SU-DHL-6 (cell line): ENCODE measurements around the gene ROR1.

ENCODE experiments used
- H2AFZ ChIP-seq: fragments of 200-600 bp; sonication (generic); 2 replicates; pipeline ENCODE4 v1.6.1; 2014; ENCODE audit warnings: low read depth, mild to moderate bottlenecking, moderate library complexity, mixed read lengths, antibody characterized with exemption, low read length; ENCODE audit not compliant: severe bottlenecking
- H3F3A ChIP-seq: fragments of 200-600 bp; shearing (Covaris generic); 2 replicates; pipeline ENCODE4 v1.6.0; 2016; ENCODE audit warnings: antibody characterized with exemption, mild to moderate bottlenecking; ENCODE audit not compliant: insufficient read depth
- H3K27ac ChIP-seq: fragments of 200-600 bp; sonication (generic); 2 replicates; pipeline ENCODE4 v1.5.1; 2016; ENCODE audit warnings: low read depth, mild to moderate bottlenecking, low read length, moderate library complexity, mixed read lengths
- H3K27me3 ChIP-seq: fragments of 200-600 bp; sonication (generic), shearing (Covaris generic); 2 replicates; pipeline ENCODE4 v1.6.0; 2014; ENCODE audit warnings: mild to moderate bottlenecking, low read length
- H3K36me3 ChIP-seq: fragments of 200-600 bp; sonication (generic); 2 replicates; pipeline ENCODE4 v1.6.1; 2014; ENCODE audit warnings: mild to moderate bottlenecking, low read length, mixed read lengths
- H3K4me2 ChIP-seq: fragments of 300-600, 200-600 bp; shearing (Covaris generic), sonication (generic); 2 replicates; pipeline ENCODE4 v1.6.0; 2014; ENCODE audit warnings: low read length, low read depth, mild to moderate bottlenecking; ENCODE audit not compliant: poor library complexity, severe bottlenecking
- H3K4me3 ChIP-seq: fragments of 200-600 bp; sonication (generic); 2 replicates; pipeline ENCODE4 v1.5.1; 2014; ENCODE audit warnings: antibody characterized with exemption, low read length, mild to moderate bottlenecking, mixed read lengths; ENCODE audit not compliant: insufficient read depth, poor library complexity, severe bottlenecking
- H3K79me2 ChIP-seq: fragments of 200-600 bp; sonication (generic); 2 replicates; pipeline ENCODE4 v1.6.1; 2014; ENCODE audit warnings: mild to moderate bottlenecking, low read length, moderate library complexity; ENCODE audit not compliant: insufficient read depth
- H3K9ac ChIP-seq: fragments of 200-600 bp; sonication (generic); 2 replicates; pipeline ENCODE4 v1.7.0; 2014; ENCODE audit warnings: mild to moderate bottlenecking, low read length
- H3K9me2 ChIP-seq: fragments of 200-600 bp; sonication (generic); replicated peaks from 2 replicates; pipeline ENCODE4 v1.6.1; 2014; ENCODE audit warnings: low read length; ENCODE audit not compliant: insufficient read depth
- H3K9me3 ChIP-seq: fragments of 200-600 bp; sonication (generic); 2 replicates; pipeline ENCODE4 v1.6.1; 2014; ENCODE audit warnings: low read length, mixed read lengths; ENCODE audit not compliant: insufficient read depth
- H4K20me1 ChIP-seq: fragments of 200-600 bp; sonication (generic); 2 replicates; pipeline ENCODE4 v1.6.1; 2014; ENCODE audit warnings: low read depth, mild to moderate bottlenecking, antibody characterized with exemption, low read length, moderate library complexity, mixed read lengths
- EZH2phosphoT487 ChIP-seq: fragments of 200-600 bp; sonication (generic), shearing (Covaris generic); conservative IDR thresholded peaks from 2 replicates; pipeline ENCODE4 v1.6.1; 2018; ENCODE audit warnings: mild to moderate bottlenecking, antibody characterized with exemption, low read length, moderate library complexity, mixed read lengths
- TF ChIP-seq, protein P1 (sequence below): fragments of 200-600 bp; sonication (generic); IDR thresholded peaks from one replicate; pipeline ENCODE4 v1.5.1; 2017; ENCODE audit warnings: antibody characterized with exemption, mild to moderate bottlenecking, low read length, moderate library complexity; ENCODE audit not compliant: insufficient read depth, poor library complexity, severe bottlenecking

The ROR1 gene

DNA sequence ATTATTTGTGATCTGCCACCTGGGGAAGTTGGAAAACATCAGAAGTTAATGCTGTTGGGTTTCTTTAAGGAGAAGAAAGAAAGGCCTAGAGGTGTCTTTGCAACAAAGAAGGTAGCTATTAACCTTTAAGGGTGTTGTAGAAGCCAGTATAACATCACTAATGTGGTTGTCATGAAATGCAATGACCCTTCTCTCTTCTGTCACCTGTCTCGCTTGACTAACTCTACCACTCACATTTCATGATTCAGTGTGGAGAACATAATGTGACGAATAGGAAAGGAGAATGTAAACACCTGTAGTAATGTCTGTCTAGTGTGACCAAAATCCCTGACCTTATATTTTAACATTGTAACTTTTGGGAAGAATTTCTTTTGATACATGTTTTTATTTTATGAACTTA lies 217.9 kb downstream of the ROR1 start:
- H3K9me3 ChIP-seq = no peaks in the 10 kb centered on the region
- H3K4me2 ChIP-seq = no peak overlapping the region
- no peaks in the 10 kb centered on the region for H3K79me2 ChIP-seq
- H3F3A ChIP-seq = no peaks in the 10 kb centered on the region
- H2AFZ ChIP-seq = no peak overlapping the region
- H3K9ac ChIP-seq = no peak overlapping the region
- H3K9me2 ChIP-seq = no peaks in the 10 kb centered on the region
- no peaks in the 10 kb centered on the region for H4K20me1 ChIP-seq
- no peak overlapping the region for H3K4me3 ChIP-seq
- TF ChIP-seq EZH2phosphoT487 = no peak
- TF ChIP-seq, protein P1, sequence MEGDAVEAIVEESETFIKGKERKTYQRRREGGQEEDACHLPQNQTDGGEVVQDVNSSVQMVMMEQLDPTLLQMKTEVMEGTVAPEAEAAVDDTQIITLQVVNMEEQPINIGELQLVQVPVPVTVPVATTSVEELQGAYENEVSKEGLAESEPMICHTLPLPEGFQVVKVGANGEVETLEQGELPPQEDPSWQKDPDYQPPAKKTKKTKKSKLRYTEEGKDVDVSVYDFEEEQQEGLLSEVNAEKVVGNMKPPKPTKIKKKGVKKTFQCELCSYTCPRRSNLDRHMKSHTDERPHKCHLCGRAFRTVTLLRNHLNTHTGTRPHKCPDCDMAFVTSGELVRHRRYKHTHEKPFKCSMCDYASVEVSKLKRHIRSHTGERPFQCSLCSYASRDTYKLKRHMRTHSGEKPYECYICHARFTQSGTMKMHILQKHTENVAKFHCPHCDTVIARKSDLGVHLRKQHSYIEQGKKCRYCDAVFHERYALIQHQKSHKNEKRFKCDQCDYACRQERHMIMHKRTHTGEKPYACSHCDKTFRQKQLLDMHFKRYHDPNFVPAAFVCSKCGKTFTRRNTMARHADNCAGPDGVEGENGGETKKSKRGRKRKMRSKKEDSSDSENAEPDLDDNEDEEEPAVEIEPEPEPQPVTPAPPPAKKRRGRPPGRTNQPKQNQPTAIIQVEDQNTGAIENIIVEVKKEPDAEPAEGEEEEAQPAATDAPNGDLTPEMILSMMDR = no peak
- H3K27ac ChIP-seq = no peak overlapping the region
- H3K36me3 ChIP-seq = no peaks in the 10 kb centered on the region
- no peaks in the 10 kb centered on the region for H3K27me3 ChIP-seq

DNA sequence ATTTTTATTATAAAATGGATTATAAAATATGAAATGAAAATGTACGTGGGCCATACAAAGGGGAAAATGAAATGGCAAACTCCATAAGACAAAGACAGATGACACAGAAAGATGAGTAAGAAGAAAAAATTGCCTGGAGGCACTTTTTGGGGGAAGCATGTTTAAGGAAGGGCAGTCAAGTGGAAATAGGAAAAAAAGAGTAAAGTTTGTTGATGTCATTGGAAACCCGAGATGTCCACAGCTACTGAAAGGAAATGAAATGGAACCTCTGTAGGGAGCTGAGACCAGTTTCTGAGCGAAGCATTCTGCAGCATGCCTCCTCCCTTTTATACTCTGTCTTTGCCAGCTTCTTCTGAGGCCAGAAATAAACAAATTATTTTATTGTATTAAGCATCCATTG lies 226.2 kb downstream of the ROR1 start:
- Histone ChIP-seq H2AFZ (no peak overlapping the region), H3K4me3 (no peak overlapping the region), H3K36me3 (no peaks in the 10 kb centered on the region), H3K27ac (no peak overlapping the region), H3K79me2 (no peaks in the 10 kb centered on the region), H3K9ac (no peak overlapping the region), H3K9me2 (no peaks in the 10 kb centered on the region), H3K4me2 (no peak overlapping the region), H3K27me3 (no peaks in the 10 kb centered on the region), H3K9me3 (no peaks in the 10 kb centered on the region), H4K20me1 (no peaks in the 10 kb centered on the region), H3F3A (no peaks in the 10 kb centered on the region)
- no peak for TF ChIP-seq EZH2phosphoT487
- TF ChIP-seq, protein P1 = no peak

DNA sequence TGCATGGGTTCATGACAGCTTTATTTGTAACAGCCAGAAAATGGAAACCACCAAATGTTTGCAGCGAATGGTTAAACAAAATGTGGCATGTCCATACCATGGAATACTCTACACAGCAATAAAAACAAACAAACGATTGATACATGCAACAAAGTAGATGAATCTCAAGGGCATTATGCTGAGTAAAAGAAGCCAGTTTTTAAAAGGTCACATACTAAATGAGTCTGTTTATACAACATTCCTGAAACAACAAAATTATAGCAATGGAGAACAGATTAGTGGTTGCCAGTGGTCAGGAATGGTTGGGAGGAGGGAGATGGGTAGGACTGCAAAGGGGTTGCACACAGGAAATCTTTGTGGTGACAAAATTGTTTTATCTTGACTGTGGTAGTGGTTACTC lies 227.2 kb downstream of the ROR1 start:
- H3K4me2 ChIP-seq = no peak overlapping the region
- H3K79me2 ChIP-seq = no peaks in the 10 kb centered on the region
- no peaks in the 10 kb centered on the region for H3K9me3 ChIP-seq
- no peak overlapping the region for H3K9ac ChIP-seq
- no peaks in the 10 kb centered on the region for H4K20me1 ChIP-seq
- no peak overlapping the region for H2AFZ ChIP-seq
- H3K27me3 ChIP-seq = no peaks in the 10 kb centered on the region
- TF ChIP-seq EZH2phosphoT487 = no peak
- TF ChIP-seq, protein P1 = no peak
- no peaks in the 10 kb centered on the region for H3K9me2 ChIP-seq
- H3F3A ChIP-seq = no peaks in the 10 kb centered on the region
- no peak overlapping the region for H3K4me3 ChIP-seq
- H3K36me3 ChIP-seq = no peaks in the 10 kb centered on the region
- H3K27ac ChIP-seq = no peak overlapping the region
